ENCODE data around the gene ROBO1.

The ROBO1 gene

GRCh38 chr3:79085171-79085570, 682.6 kb downstream of the ROBO1 start:
- peaks cover 3% of the 10 kb centered on the region for H3K27me3 Mint-ChIP-seq (ENCODE audit: low read depth, poor library complexity)
- H3K4me3 Mint-ChIP-seq = no peak overlapping the region
- no peak overlapping the region for H3K27ac Mint-ChIP-seq
- H3K9me3 Mint-ChIP-seq = no peaks in the 10 kb centered on the region
- H3K4me1 Mint-ChIP-seq = peaks cover 5% of the 10 kb centered on the region
- no peaks in the 10 kb centered on the region for H3K36me3 Mint-ChIP-seq (ENCODE audit: low read depth)
- no peak for DNase-seq
- no peak for TF ChIP-seq CTCF (IDR thresholded peaks at IDR 0.05)

- peaks cover under 1% of the 10 kb centered on the region for H3K4me1 Mint-ChIP-seq
- no peak overlapping the region for H3K27ac Mint-ChIP-seq
- H3K9me3 Mint-ChIP-seq = no peaks in the 10 kb centered on the region
- no peaks in the 10 kb centered on the region for H3K36me3 Mint-ChIP-seq (ENCODE audit: low read depth)
- DNase-seq = no peak
- no peaks in the 10 kb centered on the region for H3K27me3 Mint-ChIP-seq (ENCODE audit: low read depth, poor library complexity)
- H3K4me3 Mint-ChIP-seq = no peak overlapping the region
- no peak for TF ChIP-seq CTCF (IDR thresholded peaks at IDR 0.05)
Measured at GRCh38 chr3:79081335-79081734, 686.5 kb downstream of the ROBO1 start.

GRCh38 chr3:79074558-79074957, 693.2 kb downstream of the ROBO1 start:
- no peaks in the 10 kb centered on the region for H3K36me3 Mint-ChIP-seq (ENCODE audit: low read depth)
- no peak overlapping the region for H3K4me3 Mint-ChIP-seq
- H3K4me1 Mint-ChIP-seq = no peaks in the 10 kb centered on the region
- H3K27me3 Mint-ChIP-seq (ENCODE audit: low read depth, poor library complexity) = no peaks in the 10 kb centered on the region
- no peak overlapping the region for H3K27ac Mint-ChIP-seq
- TF ChIP-seq CTCF (IDR thresholded peaks at IDR 0.05) = no peak
- no peaks in the 10 kb centered on the region for H3K9me3 Mint-ChIP-seq
- DNase-seq = no peak

- H3K4me1 Mint-ChIP-seq = no peaks in the 10 kb centered on the region
- no peak overlapping the region for H3K27ac Mint-ChIP-seq
- H3K4me3 Mint-ChIP-seq = no peak overlapping the region
- DNase-seq = no peak
- H3K9me3 Mint-ChIP-seq = no peaks in the 10 kb centered on the region
- no peaks in the 10 kb centered on the region for H3K27me3 Mint-ChIP-seq (ENCODE audit: low read depth, poor library complexity)
- no peaks in the 10 kb centered on the region for H3K36me3 Mint-ChIP-seq (ENCODE audit: low read depth)
- no peak for TF ChIP-seq CTCF (IDR thresholded peaks at IDR 0.05)
Measured at GRCh38 chr3:79067734-79068133, 700.1 kb downstream of the ROBO1 start.

GRCh38 chr3:79066481-79066880, 701.3 kb downstream of the ROBO1 start:
- H3K36me3 Mint-ChIP-seq (ENCODE audit: low read depth) = no peaks in the 10 kb centered on the region
- H3K27ac Mint-ChIP-seq = no peak overlapping the region
- no peak for DNase-seq
- peaks cover 12% of the 10 kb centered on the region for H3K9me3 Mint-ChIP-seq
- H3K27me3 Mint-ChIP-seq (ENCODE audit: low read depth, poor library complexity) = no peaks in the 10 kb centered on the region
- H3K4me3 Mint-ChIP-seq = no peak overlapping the region
- TF ChIP-seq CTCF (IDR thresholded peaks at IDR 0.05) = no peak
- H3K4me1 Mint-ChIP-seq = no peaks in the 10 kb centered on the region

GRCh38 chr3:79063624-79064023, 704.2 kb downstream of the ROBO1 start:
- Mint-ChIP-seq H3K4me1 (no peaks in the 10 kb centered on the region), H3K9me3 (peaks cover 38% of the 10 kb centered on the region), H3K4me3 (no peak overlapping the region), H3K27ac (no peak overlapping the region), H3K27me3 (ENCODE audit: low read depth, poor library complexity) (no peaks in the 10 kb centered on the region), H3K36me3 (ENCODE audit: low read depth) (no peaks in the 10 kb centered on the region)
- no peak for DNase-seq
- no peak for TF ChIP-seq CTCF (IDR thresholded peaks at IDR 0.05)
